HEK293 (cell line): Measurements from ENCODE around the gene STOX2.

Source experiments
- CTCF ChIA-PET: fragments of 350-600 bp; formaldehyde crosslinking; extraction: SDS; loops from one replicate; lab custom pipeline; 2021; ENCODE audit warnings: antibody characterized with exemption; lab: Yijun Ruan, JAX
- POLR2A ChIA-PET: fragments of 300-600 bp; formaldehyde crosslinking; extraction: SDS; loops from one replicate; lab custom pipeline; 2020; ENCODE audit warnings: antibody characterized with exemption, inconsistent platforms; lab: Yijun Ruan, JAX
- H3K27ac ChIP-seq: fragments of 200-500 bp; sonication (Bioruptor generic); 2 replicates; pipeline ENCODE4 v1.5.1; 2014; ENCODE audit warnings: low read depth, low read length, control low read depth, inconsistent platforms; ENCODE audit errors: extremely low read depth
- H3K36me3 ChIP-seq, 2 experiments: fragments of 200-500 bp in 1 of 2; sonication (Bioruptor generic) in 1 of 2; 1 replicate in 1 of 2; 2 replicates in 1 of 2; pipeline ENCODE4 v1.5.1; 2014 to 2017; ENCODE audit warnings: inconsistent platforms in 2 of 2, low read length in 2 of 2; ENCODE audit not compliant: control insufficient read depth in 2 of 2, insufficient read depth in 1 of 2
- H3K4me1 ChIP-seq: fragments of 200-500 bp; sonication (Bioruptor generic); 2 replicates; pipeline ENCODE4 v1.5.1; 2014; ENCODE audit warnings: mild to moderate bottlenecking, low read length, inconsistent platforms; ENCODE audit not compliant: control insufficient read depth, insufficient read depth
- H3K4me3 ChIP-seq: 2 replicates; pipeline ENCODE4 v1.5.1; 2011; ENCODE audit warnings: low read depth, mild to moderate bottlenecking, control low read depth, low read length, moderate library complexity
- H3K9me3 ChIP-seq: fragments of 200-500 bp; sonication (Bioruptor generic); 2 replicates; pipeline ENCODE4 v1.5.1; 2014; ENCODE audit warnings: low read depth, low read length, inconsistent platforms; ENCODE audit not compliant: control insufficient read depth, insufficient read depth
- MZF1 ChIP-seq: fragments of 450-650 bp; formaldehyde crosslinking; IDR thresholded peaks from 2 replicates; pipeline ENCODE4 v1.5.1; 2017; ENCODE audit warnings: missing biosample characterization, missing genetic modification characterization, borderline replicate concordance
- PRDM1 ChIP-seq: fragments of 450-650 bp; formaldehyde crosslinking; IDR thresholded peaks from 2 replicates; pipeline ENCODE4; 2016; ENCODE audit warnings: missing biosample characterization, missing genetic modification characterization
- SP2 ChIP-seq: fragments of 450-650 bp; formaldehyde crosslinking; IDR thresholded peaks from 2 replicates; pipeline ENCODE4 v1.5.1; 2016; ENCODE audit warnings: missing biosample characterization, missing genetic modification characterization
- ZBTB26 ChIP-seq: fragments of 450-650 bp; formaldehyde crosslinking; optimal IDR thresholded peaks from 2 replicates; pipeline ENCODE3; 2016; ENCODE audit warnings: missing biosample characterization, mild to moderate bottlenecking, missing genetic modification characterization
- ZEB2 ChIP-seq: fragments of 450-650 bp; formaldehyde crosslinking; IDR thresholded peaks from 2 replicates; pipeline ENCODE4 v1.5.1; 2016; ENCODE audit warnings: missing biosample characterization, missing genetic modification characterization
- ZNF133 ChIP-seq: fragments of 450-650 bp; formaldehyde crosslinking; IDR thresholded peaks from 2 replicates; pipeline ENCODE4 v1.5.1; 2016; ENCODE audit warnings: missing biosample characterization, missing genetic modification characterization
- ZNF138 ChIP-seq: fragments of 450-650 bp; formaldehyde crosslinking; IDR thresholded peaks from 2 replicates; pipeline ENCODE4 v1.5.1; 2016; ENCODE audit warnings: missing biosample characterization, missing genetic modification characterization, borderline replicate concordance
- ZNF221 ChIP-seq: fragments of 450-650 bp; formaldehyde crosslinking; IDR thresholded peaks from 2 replicates; pipeline ENCODE4 v1.5.1; 2017; ENCODE audit warnings: missing biosample characterization, missing genetic modification characterization, borderline replicate concordance
- ZNF248 ChIP-seq: fragments of 450-650 bp; formaldehyde crosslinking; IDR thresholded peaks from 2 replicates; pipeline ENCODE4 v1.5.1; 2017; ENCODE audit warnings: missing biosample characterization, missing genetic modification characterization
- ZNF274 ChIP-seq, 2 experiments: fragments of 200-500 bp in 1 of 2; fragments of 450-650 bp in 1 of 2; sonication (Bioruptor generic) in 1 of 2; formaldehyde crosslinking in 1 of 2; IDR thresholded peaks; 2 replicates each; pipeline versions ENCODE4 v1.5.1 to v1.6.1; 2014 to 2016; ENCODE audit warnings: borderline replicate concordance in 1 of 2, inconsistent platforms in 1 of 2, low read length in 1 of 2, missing biosample characterization in 1 of 2, missing genetic modification characterization in 1 of 2
- ZNF280C ChIP-seq: fragments of 450-650 bp; formaldehyde crosslinking; IDR thresholded peaks from 2 replicates; pipeline ENCODE4 v1.5.1; 2016; ENCODE audit warnings: missing biosample characterization, missing genetic modification characterization
- ZNF292 ChIP-seq: fragments of 450-650 bp; formaldehyde crosslinking; IDR thresholded peaks from 2 replicates; pipeline ENCODE4 v1.5.1; 2016; ENCODE audit warnings: low read depth, missing biosample characterization, missing genetic modification characterization, borderline replicate concordance
- ZNF341 ChIP-seq: fragments of 450-650 bp; formaldehyde crosslinking; IDR thresholded peaks from 2 replicates; pipeline ENCODE4; 2016; ENCODE audit warnings: low read depth, missing biosample characterization, missing genetic modification characterization
- ZNF350 ChIP-seq: fragments of 450-650 bp; formaldehyde crosslinking; IDR thresholded peaks from 2 replicates; pipeline ENCODE4 v1.5.0; 2017; ENCODE audit warnings: missing biosample characterization, mild to moderate bottlenecking, missing genetic modification characterization
- ZNF362 ChIP-seq: fragments of 450-650 bp; formaldehyde crosslinking; IDR thresholded peaks from 2 replicates; pipeline ENCODE4 v1.5.1; 2016; ENCODE audit warnings: missing biosample characterization, missing genetic modification characterization
- ZNF366 ChIP-seq: fragments of 450-650 bp; formaldehyde crosslinking; conservative IDR thresholded peaks from 2 replicates; pipeline ENCODE4 v1.5.1; 2016; ENCODE audit warnings: missing biosample characterization, missing genetic modification characterization
- ZNF404 ChIP-seq: fragments of 450-650 bp; formaldehyde crosslinking; IDR thresholded peaks from 2 replicates; pipeline ENCODE4 v1.5.1; 2017; ENCODE audit warnings: missing biosample characterization, missing genetic modification characterization
- ZNF558 ChIP-seq: fragments of 450-650 bp; formaldehyde crosslinking; IDR thresholded peaks from 2 replicates; pipeline ENCODE4 v1.5.1; 2016; ENCODE audit warnings: missing biosample characterization, missing genetic modification characterization
- ZNF629 ChIP-seq: fragments of 450-650 bp; formaldehyde crosslinking; IDR thresholded peaks from 2 replicates; pipeline ENCODE4 v1.5.1; 2017; ENCODE audit warnings: missing biosample characterization, missing genetic modification characterization
- ZNF658 ChIP-seq: fragments of 450-650 bp; formaldehyde crosslinking; IDR thresholded peaks from 2 replicates; pipeline ENCODE4; 2016; ENCODE audit warnings: missing biosample characterization, missing genetic modification characterization
- ZNF701 ChIP-seq: fragments of 450-650 bp; formaldehyde crosslinking; IDR thresholded peaks from 2 replicates; pipeline ENCODE4 v1.5.1; 2016; ENCODE audit warnings: missing biosample characterization, missing genetic modification characterization
- ZNF768 ChIP-seq: fragments of 450-650 bp; formaldehyde crosslinking; IDR thresholded peaks from 2 replicates; pipeline ENCODE4 v1.5.1; 2018; ENCODE audit warnings: missing biosample characterization, mild to moderate bottlenecking, missing genetic modification characterization
- ZSCAN18 ChIP-seq: fragments of 450-650 bp; formaldehyde crosslinking; IDR thresholded peaks from 2 replicates; pipeline ENCODE4 v1.5.1; 2016; ENCODE audit warnings: missing biosample characterization, missing genetic modification characterization
- ZSCAN5A ChIP-seq: fragments of 450-650 bp; formaldehyde crosslinking; IDR thresholded peaks from 2 replicates; pipeline ENCODE4 v1.5.1; 2016; ENCODE audit warnings: missing biosample characterization, missing genetic modification characterization

Gene STOX2

GRCh38 chr4:183888564-183888963, 16.5 kb upstream of the STOX2 start (continued):
- TF ChIP-seq ZBTB26 (tag by site-specific recombination) (no peak), ZSCAN18 (tag by site-specific recombination) (no peak), ZNF362 (tag by site-specific recombination) (no peak), ZEB2 (tag by site-specific recombination) (no peak), ZSCAN5A (tag by site-specific recombination) (no peak)

- CTCF ChIA-PET = no interaction called here
- POLR2A ChIA-PET = no interaction called here
- Histone ChIP-seq H3K36me3 (no peaks in the 10 kb centered on the region), H3K4me1 (no peaks in the 10 kb centered on the region), H3K27ac (no peak overlapping the region), H3K9me3 (no peaks in the 10 kb centered on the region), H3K4me3 (no peak overlapping the region)
- peak; percentile 47 for TF ChIP-seq ZNF341 (tag by site-specific recombination)
- no peak for TF ChIP-seq MZF1 (tag by site-specific recombination)
Measured at GRCh38 chr4:183889190-183889589, 15.9 kb upstream of the STOX2 start.

- Histone ChIP-seq H3K36me3 (no peaks in the 10 kb centered on the region), H3K9me3 (no peaks in the 10 kb centered on the region), H3K27ac (no peak overlapping the region), H3K4me3 (no peak overlapping the region), H3K4me1 (no peaks in the 10 kb centered on the region)
- TF ChIP-seq ZNF701 (tag by site-specific recombination) = no peak
- TF ChIP-seq ZNF138 = no peak
- no peak for TF ChIP-seq SP2
- no peak for TF ChIP-seq ZNF292 (tag by site-specific recombination)
- TF ChIP-seq ZNF558 (tag by site-specific recombination) = no peak
- no peak for TF ChIP-seq ZNF629 (tag by site-specific recombination)
- no peak for TF ChIP-seq ZNF366 (tag by site-specific recombination)
- TF ChIP-seq PRDM1 (tag by site-specific recombination) = no peak
- TF ChIP-seq ZNF768 (tag by site-specific recombination) = no peak
- no peak for TF ChIP-seq ZNF274 (IDR thresholded peaks at IDR 0.05; ENCODE audit: low read length)
- TF ChIP-seq ZNF274 (tag by site-specific recombination; IDR thresholded peaks at IDR 0.05; ENCODE audit: borderline replicate concordance) = no peak
- TF ChIP-seq ZNF221 (tag by site-specific recombination) = no peak
- TF ChIP-seq ZNF404 (tag by site-specific recombination) = no peak
- no peak for TF ChIP-seq ZNF350 (tag by site-specific recombination)
- no peak for TF ChIP-seq ZNF248
- TF ChIP-seq ZNF133 (tag by site-specific recombination) = no peak
- no peak for TF ChIP-seq ZNF280C (tag by site-specific recombination)
- no peak for TF ChIP-seq ZNF658 (tag by site-specific recombination)
- ChIA-PET POLR2A (no interaction called here), CTCF (interaction anchor here (1.1 to 1.7 kb wide), 2 partner anchors 56 to 90 kb away, joined by 3 to 5 read pairs; no protein-coding TSS in a partner anchor)
Measured at GRCh38 chr4:183897193-183897592, 7.9 kb upstream of the STOX2 start.
